Spleen (tissue), 7 donors: Measurements from ENCODE around the gene SPACA5B.
"Not testable (repeated sequence)": the region's sequence is repeated elsewhere in the genome, so short reads cannot be mapped to it uniquely, and the experiment has no call there.

ENCODE experiments used
- POLR2A ChIP-seq, 3 donors: fragments of 450-650 bp; IDR thresholded peaks; one replicate each; pipeline ENCODE4 v1.5.1; 2017; ENCODE audit warnings: antibody characterized with exemption in 3 of 3, mild to moderate bottlenecking in 1 of 3
- POLR2AphosphoS5 ChIP-seq, 3 donors: sonication (generic); formaldehyde crosslinking; IDR thresholded peaks; one replicate each; pipeline ENCODE4 v1.5.1; 2017; ENCODE audit warnings: antibody characterized with exemption in 3 of 3
- TF ChIP-seq, protein P1 (sequence below), 11 experiments: fragments of 200-600 bp in 7 of 11; fragments of 450-650 bp in 4 of 11; sonication (generic) in 4 of 11; IDR thresholded peaks in 8 of 11; conservative IDR thresholded peaks in 3 of 11; 1 replicate in 7 of 11; 2 replicates in 4 of 11; pipeline versions ENCODE4 v1.4.0 to v1.8.0; 2016 to 2021; ENCODE audit warnings: antibody characterized with exemption in 11 of 11, inconsistent platforms in 4 of 11, mild to moderate bottlenecking in 1 of 11
- donor health status: DM: no; HTN: no; CAD: no; lungs with moderate emphysema.
- donor health status: DM: no; HTN: no; CAD: no.
- donor health status: DM: no; HTN: no; CAD: no.

DNA sequence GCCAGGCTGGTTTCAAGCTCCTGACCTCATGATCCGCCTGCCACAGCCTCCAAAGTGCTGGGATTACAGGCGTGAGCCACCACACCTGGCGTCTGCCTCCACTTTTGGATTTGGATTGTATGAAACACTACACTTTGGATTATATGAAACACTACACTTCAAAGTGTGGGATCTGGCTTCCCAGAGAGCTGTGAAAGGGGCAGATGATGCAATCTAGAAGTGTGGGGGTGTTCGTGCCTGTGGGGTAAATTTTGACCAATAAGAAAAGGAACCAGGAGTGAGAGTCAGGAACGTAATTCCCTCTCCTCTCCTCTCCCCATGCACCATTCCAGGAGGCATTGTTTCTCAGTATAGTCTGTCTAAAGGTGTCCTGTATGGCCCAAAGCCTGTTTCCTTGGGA is 51.5 kb downstream of the SPACA5B start:
- not testable (repeated sequence) for TF ChIP-seq POLR2AphosphoS5, POLR2A (IDR thresholded peaks at IDR 0.05)
- TF ChIP-seq, protein P1, sequence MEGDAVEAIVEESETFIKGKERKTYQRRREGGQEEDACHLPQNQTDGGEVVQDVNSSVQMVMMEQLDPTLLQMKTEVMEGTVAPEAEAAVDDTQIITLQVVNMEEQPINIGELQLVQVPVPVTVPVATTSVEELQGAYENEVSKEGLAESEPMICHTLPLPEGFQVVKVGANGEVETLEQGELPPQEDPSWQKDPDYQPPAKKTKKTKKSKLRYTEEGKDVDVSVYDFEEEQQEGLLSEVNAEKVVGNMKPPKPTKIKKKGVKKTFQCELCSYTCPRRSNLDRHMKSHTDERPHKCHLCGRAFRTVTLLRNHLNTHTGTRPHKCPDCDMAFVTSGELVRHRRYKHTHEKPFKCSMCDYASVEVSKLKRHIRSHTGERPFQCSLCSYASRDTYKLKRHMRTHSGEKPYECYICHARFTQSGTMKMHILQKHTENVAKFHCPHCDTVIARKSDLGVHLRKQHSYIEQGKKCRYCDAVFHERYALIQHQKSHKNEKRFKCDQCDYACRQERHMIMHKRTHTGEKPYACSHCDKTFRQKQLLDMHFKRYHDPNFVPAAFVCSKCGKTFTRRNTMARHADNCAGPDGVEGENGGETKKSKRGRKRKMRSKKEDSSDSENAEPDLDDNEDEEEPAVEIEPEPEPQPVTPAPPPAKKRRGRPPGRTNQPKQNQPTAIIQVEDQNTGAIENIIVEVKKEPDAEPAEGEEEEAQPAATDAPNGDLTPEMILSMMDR (IDR thresholded peaks at IDR 0.05 in 8 of 11, conservative IDR thresholded peaks at IDR 0.05 in 3 of 11) = not testable (repeated sequence)
